Stimulated activated CD8-positive, alpha-beta memory T cell treated with anti-CD3 and anti-CD28 coated beads, Interleukin-15, amount 100 ng/mL, for 4 hours (primary cell): Measurements from ENCODE around the gene CMC1.
"Not testable (repeated sequence)": the region's sequence is repeated elsewhere in the genome, so short reads cannot be mapped to it uniquely, and the experiment has no call there.

Source experiments
- DNase-seq, 2 donors: peaks; one replicate each; pipeline ENCODE4 v3.0.0-alpha.2; 2020; ENCODE audit warnings: low read depth in 2 of 2

Gene CMC1, protein sequence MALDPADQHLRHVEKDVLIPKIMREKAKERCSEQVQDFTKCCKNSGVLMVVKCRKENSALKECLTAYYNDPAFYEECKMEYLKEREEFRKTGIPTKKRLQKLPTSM

DNA sequence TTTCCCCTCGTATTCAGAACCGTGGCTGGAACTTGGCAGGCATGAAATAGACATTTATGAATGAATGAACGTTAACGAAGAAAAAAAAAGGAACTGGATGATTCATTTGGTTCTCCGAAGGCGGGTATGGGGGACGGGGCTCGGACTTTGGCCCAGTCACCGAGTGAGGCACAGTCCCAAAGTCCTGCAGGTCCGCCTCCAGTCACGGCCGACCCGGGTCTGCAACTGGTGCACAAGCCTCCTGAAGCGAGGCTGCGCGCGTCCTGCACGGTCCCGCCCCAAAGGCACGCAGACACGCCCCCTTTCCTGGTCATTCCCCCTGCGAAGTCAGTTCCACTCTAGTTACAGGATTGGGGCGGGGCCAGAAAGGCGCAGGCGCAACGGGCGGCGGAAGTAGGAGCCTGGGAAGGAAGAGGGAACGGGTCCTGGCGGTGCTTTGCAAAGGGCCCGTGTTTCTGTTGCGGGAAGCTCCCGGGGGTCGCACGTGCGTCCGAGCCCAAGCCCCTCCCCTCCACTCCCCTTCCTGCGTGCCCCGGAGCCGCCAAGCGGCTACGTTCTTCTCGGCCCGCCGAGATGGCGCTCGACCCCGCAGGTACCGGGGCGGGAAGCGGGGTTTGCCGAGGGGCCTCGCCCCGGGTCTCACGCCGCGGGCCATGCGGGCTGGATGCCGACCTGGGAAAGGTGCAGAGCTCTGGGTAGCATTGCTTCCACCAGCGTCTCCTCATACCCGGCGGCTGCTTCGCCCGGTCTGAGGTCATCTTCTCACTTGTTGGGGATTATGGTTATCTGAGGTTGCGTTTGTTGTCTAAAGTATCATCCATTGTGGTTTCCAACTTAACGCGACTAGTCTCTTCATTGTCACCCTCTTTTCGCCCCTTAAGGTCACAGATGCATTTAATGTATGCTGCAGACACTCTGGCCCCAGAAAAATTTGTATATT is at the start of gene CMC1:
TSS of gene CMC1 (plus strand) at position 399 of the 940 bp plus-strand sequence. CDS start at position 574, 175 bp downstream.
- DNase-seq, result peak; percentile 82 to 86

DNA sequence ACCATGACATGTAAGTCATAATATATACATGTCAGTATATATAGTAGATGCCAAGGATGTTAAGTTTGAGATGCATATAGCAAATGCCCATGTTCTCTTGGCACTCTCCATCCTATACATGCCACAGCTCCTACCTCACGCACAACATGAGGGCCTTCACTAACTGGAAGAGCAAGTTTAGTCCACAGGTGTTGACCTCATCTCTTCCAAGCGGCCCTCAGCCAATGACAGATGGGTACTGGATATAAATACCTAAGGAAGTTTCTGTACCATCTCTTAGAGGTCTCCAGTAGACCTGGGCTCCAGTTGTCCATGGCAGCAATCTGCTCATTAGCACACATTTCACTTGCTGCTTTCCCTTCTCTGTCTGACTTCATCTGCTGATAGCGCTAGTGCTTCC is 43.3 kb upstream of the CMC1 start:
- DNase-seq, result no peak

DNA sequence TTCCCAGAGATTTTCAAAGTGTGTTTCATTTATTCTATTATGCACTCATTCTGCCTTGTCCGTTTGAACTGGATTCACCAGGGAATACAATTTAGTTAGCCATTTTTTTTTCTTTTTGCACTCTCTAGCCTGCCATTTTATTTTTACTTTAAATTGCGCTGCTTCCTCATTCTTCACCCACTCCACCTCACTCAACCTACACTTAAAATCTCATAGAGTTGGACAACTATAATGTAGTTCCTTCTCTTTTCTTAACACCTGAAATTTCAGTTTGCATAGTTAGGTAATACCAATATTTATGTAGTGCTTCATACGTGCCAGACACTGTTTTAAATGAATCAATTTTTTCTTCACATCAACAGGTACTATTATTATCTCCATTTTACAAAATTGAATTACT is 42.4 kb upstream of the CMC1 start:
- DNase-seq, result no peak

DNA sequence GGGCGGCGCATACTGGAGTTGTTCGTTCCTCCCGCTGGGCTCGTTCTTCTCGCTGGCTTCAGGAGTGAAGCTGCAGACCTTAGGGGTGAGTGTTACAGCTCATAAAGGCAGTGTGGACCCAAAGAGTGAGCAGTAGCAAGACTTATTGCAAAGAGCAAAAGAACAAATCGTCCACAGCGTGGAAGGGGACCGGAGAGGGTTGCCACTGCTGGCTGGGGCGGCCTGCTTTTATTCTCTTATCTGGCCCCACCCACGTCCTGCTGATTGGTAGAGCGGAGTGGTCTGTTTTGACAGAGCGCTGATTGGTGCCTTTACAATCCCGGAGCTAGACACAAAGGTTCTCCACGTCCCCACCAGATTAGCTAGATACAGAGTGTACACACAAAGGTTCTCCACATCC is 41.8 kb upstream of the CMC1 start:
- not testable (repeated sequence) for DNase-seq

DNA sequence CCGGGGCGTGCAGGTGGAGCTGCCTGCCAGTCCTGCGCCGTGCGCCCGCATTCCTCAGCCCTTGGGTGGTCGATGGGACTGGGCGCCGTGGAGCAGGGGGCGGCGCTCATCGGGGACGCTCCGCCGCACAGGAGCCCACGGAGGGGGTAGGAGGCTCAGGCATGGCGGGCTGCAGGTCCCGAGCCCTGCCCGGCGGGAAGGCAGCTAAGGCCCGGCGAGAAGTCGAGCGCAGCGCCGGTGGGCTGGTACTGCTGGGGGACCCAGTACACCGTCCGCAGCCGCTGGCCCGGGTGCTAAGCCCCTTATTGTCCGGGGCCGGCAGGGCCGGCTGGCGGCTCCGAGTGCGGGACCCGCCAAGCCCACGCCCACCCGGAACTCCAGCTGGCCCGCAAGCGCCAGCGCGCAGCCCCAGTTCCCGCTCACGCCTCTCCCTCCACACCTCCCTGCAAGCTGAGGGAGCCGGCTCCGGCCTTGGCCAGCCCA is 41.0 kb upstream of the CMC1 start:
- DNase-seq, result not testable (repeated sequence)

DNA sequence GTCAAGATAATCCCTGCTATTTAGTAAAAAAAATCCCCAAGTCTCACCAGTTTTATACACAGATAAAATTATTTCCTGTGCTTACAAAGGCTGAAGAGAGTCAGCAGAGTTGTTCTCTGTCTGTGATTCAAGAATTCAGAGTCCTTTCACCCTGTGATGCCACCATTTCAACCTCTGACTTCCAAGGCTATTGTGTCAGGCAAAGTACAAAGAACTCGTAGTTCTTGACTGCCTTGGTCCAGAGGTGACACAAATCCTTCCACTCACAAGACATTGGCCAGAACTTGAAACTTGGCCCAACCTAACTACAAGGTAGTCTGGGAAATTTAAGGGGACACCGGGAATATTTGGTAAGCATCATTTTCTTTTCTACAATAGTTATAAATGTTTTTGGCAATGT is 34.9 kb upstream of the CMC1 start:
- no peak for DNase-seq

DNA sequence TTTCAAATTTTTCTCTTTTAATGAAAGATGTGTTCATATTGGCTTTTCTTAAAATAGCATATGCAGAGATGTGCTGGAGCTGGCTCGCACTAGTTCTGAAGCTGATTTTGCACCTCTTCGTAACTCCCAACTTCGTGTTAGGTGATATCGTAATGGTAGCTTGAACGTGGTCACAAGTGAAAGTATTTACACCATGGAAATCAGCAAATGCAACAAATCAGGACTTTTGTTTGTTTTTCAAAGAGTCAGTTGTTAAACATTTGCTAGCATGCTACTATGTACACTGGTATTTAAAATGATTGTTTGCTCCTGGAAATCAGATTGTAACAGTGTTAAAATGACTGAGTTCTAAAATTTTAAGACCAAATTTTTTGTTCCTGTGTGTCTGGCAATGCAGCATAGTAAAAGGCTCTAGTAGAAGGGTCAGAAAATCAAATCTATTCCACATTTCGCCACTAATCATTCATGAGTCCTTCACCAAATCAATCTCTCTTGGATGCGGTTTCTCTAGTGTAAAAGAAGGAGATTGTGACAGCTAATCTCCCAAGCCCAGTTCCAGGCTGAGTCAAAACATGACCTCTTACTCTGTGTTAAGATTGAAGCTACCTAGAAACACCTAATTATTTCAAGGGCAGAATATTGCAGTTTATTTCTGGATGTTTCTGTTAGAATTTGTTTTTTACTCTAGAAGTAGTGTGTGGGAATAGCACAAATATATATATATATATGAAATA is 34.3 kb upstream of the CMC1 start:
- no peak for DNase-seq

DNA sequence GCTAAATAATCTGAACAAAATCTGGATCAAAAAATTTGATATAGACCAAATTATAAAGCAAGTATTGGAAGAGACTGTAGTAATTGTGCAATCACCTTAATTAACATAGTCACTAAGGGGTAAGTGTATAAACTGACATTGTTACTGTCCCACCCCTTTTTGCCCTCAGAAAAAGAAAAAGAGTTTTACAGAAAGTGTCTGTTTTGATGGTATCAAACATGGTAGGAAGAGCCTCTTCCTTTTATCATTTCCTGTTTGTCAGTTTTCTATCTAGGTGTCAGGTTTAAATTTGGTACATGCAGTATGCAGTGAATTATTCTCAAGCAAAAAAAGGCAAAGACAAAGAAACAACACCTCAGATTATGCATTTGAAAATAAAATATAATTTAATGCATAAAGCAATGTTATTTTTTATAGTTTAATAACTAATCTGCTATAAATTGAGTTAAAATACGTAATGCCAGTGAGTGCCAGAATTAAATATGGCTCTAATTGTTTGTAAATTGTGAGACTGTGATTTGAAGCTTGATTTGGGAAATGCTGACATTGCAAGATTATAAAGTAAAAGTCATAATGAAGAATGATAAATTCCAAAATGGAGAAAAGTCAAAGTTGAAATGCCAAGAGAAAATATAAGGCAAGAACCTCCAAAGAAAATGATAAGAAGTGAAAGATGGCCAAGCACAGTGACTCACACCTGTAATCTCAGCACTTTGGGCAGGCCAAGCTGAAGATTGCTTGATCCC is 30.3 kb upstream of the CMC1 start:
- no peak for DNase-seq

DNA sequence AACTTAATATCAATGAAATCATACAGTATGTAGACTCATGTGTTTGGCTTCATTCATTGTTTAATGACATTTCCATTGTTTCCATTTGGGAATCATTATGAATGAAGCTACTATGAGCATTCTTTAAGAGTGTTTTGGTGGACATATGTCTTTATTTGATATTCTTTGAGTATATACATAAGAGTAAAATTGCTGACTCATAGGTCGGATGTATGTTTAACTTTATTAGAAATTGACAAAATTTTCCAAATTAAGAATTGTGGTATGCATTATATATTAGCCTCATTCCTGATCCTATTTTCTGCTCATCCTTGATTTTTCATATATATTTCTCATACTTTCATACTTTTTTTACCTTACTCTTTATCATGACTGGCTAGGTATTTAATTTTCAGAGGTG is 28.7 kb upstream of the CMC1 start:
- DNase-seq, result no peak

DNA sequence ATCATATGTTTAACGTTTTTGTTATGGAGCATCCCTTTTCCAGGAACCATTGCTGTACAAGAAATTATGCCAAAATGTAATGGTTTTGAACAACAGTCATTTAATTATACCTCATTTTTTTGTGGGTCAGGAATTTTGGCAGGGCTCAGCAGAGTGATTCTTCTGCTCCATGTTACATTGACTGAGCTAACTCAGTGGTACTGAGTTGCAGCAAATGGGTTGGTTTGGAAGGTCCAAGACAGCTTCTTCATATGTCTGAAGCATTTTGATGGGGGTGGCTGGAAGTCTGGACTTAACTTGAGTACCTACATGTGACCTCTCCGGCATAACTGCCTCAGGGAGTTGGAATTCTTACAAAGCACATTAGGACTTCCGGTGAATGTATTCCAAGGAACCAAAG is 26.0 kb upstream of the CMC1 start:
- no peak for DNase-seq

DNA sequence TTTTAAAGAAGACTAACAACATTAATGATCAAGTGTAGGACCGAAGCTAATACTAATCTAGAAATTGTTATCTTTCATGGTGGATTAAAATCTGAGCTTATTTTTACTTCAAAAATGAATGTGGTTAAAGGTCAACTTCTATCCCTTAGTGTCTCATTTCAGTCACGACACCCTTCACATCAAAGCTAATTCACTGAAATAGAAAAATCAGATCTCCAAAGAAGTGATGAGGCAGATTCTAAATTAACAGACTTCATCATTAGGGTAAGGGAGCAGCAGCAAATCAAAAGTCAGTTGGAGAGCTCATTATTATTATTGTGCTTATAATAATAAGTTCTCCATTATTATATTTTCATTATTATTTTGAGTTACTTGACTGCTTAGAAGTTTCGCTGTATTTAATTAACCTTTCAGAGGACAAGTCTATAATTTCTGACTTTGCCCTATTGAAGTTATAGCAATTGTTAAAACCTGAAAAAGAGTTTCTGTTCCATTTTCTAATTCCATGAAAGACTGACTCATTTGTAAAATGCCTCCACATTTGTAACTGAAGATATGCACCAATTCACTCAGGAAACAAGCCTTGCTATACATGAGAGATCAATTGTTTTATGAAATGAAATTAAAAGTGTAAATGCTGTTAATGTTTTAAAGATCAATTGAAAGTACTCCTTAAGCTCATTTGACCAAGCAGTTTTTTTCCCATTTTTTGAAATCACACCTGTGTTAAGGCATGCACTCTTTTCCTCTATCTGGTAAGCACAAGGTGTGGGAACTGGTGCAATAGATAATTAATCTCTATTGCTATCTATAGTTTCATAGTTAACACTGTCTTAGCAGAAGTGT is 23.1 kb upstream of the CMC1 start:
- DNase-seq, result no peak

DNA sequence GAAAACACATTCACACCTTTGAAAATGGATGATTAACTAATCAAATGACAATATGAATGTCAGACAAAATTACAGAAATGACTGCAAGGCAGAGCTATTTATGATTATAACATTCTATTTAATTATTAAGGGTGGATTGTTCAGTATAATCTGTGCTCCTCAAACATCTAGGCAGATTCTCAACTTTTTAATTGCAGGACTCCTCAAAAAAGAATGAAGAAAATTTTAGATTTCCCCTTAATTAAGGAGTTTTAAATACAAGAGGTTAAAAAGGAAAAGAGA is 22.6 kb upstream of the CMC1 start:
- no peak for DNase-seq

DNA sequence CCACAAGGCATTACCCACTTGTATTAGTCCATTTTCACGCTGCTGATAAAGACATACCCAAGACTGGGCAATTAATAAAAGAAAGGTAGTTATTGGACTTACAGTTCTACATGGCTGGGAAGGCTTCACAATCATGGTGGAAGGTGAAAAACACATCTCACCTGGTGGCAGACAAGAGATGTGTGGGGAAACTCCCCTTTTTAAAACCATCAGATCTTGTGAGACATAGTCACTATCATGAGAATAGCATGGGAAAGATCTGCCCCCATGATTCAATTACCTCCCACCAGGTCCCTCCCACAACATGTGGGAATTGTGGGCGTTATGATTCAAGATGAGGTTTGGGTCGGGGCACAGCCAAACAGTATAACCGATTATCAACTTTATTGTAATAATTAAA is 17.0 kb upstream of the CMC1 start:
- DNase-seq, result peak in 1 of 2 donors; percentile 25

DNA sequence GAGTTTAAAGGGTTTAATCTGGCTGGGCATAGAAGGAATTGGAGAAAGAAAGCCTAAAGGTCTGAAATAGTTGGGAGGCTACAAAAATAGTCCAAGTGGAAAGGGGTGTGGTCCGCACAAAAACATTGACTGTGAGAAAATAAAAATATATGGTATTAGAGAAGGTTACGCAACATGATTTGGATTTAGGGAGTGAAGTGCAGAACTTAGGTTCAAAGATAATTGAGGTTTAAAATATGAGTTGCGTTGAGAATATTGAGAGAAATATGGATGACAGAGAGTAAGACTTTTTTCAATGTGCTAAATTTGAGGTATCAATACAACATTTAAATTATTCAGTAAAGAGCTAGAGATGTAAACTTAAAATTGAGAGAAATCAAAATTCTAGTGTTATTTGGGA is 15.4 kb upstream of the CMC1 start:
- no peak for DNase-seq

DNA sequence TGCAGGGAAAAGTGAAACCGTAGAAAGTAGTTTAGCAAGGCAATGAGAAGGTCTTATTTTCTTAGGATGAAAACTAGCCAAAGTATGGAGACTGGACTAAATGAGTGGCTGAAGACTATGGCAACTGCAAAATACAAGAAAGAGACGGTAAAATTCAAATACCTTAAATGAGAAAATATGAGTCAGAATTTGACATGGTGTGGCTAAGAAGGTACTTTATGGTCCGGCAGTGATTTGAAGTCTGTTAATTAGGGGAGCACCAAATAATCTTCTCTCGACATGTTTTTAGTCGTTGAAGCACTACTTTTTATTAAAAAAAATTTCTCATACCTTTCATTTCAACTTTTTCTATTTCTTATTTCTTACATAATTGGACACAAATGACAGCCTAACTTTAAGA is 12.8 kb upstream of the CMC1 start:
- DNase-seq, result no peak

DNA sequence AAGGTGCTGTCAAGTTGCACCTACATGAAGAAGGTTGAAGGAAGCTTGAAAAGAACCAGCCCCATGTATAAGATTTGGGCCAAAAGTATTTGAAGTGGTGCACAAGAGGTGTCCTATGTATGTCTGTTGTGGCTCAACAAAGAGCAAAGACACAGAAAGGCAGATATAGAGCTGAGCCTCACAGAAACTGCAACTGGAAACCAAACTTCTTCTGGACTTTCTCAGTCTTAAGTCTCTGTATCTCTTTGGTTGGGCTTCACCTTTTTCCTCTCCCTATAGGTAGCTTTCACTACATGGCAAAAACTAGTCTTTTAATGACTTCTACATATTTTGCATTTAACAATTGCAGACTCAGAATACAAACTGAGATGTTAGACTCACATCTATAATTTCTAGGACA is 8.8 kb upstream of the CMC1 start:
- no peak for DNase-seq

DNA sequence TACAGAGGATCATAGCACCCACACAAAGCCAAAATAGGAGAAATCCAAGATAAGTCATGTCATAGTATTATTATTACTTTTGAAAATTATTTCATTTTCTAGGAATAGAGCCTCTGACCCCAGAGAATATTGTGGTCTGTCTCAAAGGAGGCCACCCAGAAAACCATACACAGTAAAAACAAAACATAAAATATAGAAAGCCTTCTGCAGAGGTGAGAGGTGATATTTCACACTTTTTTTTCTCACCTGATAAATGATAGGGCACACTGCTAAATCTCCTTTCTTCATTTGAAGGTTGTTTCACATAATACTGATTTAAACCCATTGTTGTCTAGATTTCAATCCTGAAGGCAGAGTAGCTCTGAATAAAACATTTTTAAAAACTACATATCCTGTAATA is 7.0 kb upstream of the CMC1 start:
- DNase-seq, result no peak

DNA sequence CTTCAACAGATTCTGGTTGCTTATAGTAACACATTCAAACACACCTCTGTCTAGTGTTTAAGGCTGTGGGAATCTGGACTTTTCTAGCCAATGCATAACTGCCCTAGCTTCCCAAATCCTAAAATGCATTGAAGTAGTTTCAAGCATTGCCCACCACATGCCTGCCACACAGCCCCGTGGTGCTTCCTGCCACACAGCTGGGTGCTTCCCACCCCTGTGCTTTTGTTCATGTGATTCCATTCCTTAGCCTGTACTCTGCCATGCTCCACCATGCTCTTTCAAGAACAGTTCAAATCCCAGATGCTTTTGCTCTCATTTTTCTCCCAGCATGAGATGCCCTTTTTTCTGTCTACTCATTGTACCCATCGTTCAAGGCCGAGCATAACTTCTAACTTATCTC is 2.3 kb upstream of the CMC1 start:
- DNase-seq, result no peak

DNA sequence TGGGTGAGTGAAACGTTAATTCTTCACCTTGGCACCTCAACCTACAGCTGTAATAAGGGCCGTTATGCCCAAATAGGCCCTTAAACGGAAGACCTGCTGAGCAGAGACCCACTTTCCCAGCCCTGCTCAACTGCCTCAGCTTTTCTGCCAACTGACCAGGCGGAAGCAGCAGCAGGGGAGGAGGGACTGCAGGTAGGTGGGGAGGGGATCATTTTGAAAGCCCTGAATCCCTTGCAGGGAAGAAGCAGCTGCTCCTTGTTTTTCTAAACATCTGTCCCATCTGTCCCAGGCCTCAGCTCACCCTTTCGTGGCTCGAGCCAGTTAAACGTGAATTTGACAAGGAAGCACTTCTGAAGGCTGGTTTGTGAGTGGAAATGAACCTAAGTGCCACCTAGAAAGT is 978 bp upstream of the CMC1 start:
- no peak for DNase-seq

DNA sequence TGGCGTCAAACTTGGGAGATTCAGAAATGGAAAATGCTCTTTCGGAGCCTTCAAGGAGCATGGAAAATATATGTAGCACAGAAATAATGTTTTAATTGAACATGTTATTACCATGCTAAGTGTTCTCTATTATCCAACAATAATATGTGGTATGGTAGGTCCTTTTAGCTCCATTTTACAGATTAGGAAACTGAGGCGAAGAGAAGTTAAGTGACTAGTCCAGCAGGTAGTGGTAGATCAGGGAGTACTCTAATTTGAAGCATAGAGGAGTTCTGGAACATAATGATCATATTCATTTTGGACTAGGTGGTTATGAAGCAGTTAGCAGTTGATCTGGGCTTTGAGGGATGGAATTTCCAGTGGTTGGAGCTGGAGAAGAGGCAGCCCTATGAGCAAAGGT is 1.1 kb downstream of the CMC1 start:
- DNase-seq, result no peak

DNA sequence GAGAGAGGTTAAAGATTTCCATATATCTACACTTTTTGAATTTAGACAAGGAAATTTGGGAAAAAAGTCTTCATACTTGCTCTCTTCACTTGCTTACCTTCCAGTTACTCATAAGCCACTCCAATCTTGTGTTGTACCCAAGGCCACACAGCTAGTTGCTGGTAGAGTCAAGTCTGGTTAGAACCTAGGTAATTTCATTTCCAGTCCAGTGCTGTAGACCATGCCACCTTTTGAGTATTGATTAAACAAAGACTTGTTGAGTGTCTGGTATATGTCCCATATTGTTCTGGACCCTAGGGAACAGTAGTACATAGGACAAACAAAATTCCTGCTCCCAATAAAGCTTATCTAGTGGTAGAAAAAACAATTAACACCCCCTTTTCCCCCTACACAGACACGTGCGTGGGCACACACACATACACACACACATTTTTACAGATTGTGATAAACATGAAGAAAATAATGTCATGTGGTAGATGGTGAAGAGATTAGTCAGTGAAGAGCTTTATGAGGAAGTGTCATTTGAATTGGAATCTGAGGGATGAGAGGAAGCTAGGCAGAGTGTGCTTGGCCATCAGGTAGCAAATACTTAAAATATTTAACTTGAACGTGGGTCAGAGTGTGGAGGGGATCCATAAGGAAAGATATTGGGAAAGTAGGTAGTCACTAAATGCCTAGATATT is 2.1 kb downstream of the CMC1 start:
- DNase-seq, result no peak
